ENCODE measurements around the gene CACNA2D4. TPM values are rescaled to one million over a fixed set of nuclear protein-coding genes. Genes with fewer than 3 reads are reported as not detected.
A peak's percentile ranks its signal among the peaks of the same experiment; 100 is the strongest.

The CACNA2D4 gene
- total RNA-seq, 1 donor from 2014 or later, result 0.30 TPM

DNA sequence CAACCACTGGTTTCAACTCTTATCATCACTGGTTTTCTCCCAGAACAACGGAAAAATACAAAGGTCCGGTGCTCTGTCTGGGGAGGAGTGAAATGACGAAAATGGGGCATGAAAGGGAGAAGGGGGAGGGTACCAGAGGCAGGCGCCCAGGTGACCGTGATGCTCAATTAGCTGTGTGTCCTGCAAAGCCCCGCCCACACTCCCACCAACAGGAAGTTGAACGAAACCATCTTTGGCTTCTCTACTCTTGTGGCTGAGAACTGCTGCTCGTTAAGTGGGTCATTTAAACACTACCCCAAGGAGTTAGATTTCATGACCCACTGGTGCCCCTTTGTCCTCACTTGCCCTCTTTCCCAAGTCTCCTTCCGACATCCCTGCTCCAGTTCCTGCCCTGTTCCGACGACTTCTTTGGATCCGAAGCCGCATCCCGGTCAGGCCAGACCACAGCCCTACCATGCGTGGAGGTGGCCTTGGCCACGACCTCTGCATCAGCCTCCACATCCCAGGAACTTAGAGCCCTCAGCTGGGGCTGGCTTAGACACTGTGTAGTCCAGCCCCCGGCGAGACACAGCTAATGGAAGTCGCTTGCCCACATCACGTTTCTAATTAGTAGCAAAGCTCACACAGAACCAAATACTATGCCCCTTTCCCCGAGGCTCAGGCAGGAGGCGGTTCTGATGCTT, 109.5 kb downstream of the CACNA2D4 start:
- DNase-seq (ENCODE audit: low spot score), result peak; percentile 71
- no peaks in the 10 kb centered on the region for H3K9me3 Mint-ChIP-seq (ENCODE audit: low read depth)
- H3K4me3 Mint-ChIP-seq (ENCODE audit: unreplicated experiment), result no peak overlapping the region
- H3K27ac Mint-ChIP-seq (ENCODE audit: unreplicated experiment), result no peak overlapping the region
- no peaks in the 10 kb centered on the region for H3K36me3 Mint-ChIP-seq (ENCODE audit: low read depth)
- TF ChIP-seq, protein P1, sequence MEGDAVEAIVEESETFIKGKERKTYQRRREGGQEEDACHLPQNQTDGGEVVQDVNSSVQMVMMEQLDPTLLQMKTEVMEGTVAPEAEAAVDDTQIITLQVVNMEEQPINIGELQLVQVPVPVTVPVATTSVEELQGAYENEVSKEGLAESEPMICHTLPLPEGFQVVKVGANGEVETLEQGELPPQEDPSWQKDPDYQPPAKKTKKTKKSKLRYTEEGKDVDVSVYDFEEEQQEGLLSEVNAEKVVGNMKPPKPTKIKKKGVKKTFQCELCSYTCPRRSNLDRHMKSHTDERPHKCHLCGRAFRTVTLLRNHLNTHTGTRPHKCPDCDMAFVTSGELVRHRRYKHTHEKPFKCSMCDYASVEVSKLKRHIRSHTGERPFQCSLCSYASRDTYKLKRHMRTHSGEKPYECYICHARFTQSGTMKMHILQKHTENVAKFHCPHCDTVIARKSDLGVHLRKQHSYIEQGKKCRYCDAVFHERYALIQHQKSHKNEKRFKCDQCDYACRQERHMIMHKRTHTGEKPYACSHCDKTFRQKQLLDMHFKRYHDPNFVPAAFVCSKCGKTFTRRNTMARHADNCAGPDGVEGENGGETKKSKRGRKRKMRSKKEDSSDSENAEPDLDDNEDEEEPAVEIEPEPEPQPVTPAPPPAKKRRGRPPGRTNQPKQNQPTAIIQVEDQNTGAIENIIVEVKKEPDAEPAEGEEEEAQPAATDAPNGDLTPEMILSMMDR (IDR thresholded peaks at IDR 0.05), result no peak
- peaks cover 2% of the 10 kb centered on the region for H3K27me3 Mint-ChIP-seq (ENCODE audit: low read depth)
- peaks cover 40% of the 10 kb centered on the region for H3K4me1 Mint-ChIP-seq (ENCODE audit: low read depth)

DNA sequence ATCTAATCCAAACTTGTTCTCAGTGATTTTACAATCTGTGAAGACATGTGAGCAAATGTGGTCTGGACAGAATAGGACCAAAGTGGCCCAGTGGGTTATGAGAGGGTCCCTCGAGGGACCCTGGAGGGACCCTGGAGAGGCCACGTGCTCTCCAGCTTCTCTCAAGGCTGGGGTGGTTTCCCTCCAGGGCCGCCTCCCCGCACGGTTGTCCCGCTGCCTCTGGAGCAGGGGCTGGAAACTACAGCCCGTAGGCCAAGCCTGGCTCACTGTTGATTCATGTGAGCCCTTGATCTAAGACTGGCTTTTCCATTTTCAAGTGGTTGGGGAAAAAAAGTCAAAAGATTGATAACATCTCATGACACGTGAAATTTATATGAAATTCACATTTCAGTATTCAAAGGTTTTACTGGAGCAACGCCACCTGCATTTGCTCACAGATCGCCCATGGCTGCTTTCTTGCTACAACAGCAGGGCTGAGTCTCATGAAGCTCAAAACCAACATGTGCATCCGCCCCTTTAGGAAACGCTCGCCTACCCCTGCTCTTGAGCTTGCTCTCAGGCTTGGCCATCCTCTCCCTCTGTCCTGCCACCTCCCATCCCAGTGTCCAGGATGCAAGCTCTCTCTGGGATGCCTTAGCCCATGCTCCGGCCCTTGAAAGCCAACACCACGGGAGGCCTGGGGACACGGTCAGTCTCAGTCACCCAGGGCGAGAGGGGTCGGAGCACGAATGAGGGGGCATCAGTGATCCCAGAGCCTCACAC, 110.2 kb downstream of the CACNA2D4 start:
- no peaks in the 10 kb centered on the region for H3K27me3 Mint-ChIP-seq (ENCODE audit: low read depth)
- H3K4me1 Mint-ChIP-seq (ENCODE audit: low read depth), result peaks cover 40% of the 10 kb centered on the region
- H3K36me3 Mint-ChIP-seq (ENCODE audit: low read depth), result no peaks in the 10 kb centered on the region
- TF ChIP-seq, protein P1 (IDR thresholded peaks at IDR 0.05), result no peak
- H3K27ac Mint-ChIP-seq (ENCODE audit: unreplicated experiment), result no peak overlapping the region
- H3K4me3 Mint-ChIP-seq (ENCODE audit: unreplicated experiment), result no peak overlapping the region
- H3K9me3 Mint-ChIP-seq (ENCODE audit: low read depth), result no peaks in the 10 kb centered on the region
- DNase-seq (ENCODE audit: low spot score), result peak; percentile 81

DNA sequence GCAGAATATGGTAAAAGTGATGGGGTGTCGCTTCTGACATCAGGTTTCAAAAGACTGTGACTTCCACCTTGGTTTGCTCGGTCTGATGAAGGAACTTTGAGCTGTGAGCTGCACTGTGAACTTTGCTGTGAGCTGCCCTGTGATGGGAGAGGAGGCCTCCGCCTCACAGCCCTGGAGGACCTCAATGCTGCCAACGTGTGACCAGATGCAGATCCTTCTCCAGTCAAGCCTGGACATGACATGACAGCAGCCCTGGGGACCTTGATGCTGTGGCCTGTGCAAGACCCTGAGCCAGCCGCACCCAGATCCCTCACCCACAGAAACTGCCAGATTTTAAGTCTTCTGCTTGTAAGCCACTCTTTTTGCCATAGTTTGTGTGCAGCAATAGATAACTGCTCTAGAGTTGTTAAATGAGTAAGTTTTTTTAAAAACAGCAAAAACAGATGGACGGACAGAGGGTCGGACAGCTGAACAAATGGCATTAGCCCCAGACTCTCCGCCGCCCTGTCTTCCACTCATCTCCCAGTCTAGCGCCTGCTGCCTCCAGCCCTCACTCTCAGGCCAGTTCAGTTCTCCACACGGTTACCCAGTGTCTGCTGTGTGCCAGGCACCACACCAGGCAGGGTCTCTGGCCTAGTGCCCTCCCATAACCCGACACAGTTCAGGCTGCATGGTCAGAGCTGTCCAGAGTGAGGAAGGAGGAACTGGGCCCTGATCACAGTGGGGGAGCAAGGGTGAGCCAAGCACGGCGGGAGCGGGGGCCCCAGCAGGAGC, 111.2 kb downstream of the CACNA2D4 start:
- TF ChIP-seq, protein P1 (IDR thresholded peaks at IDR 0.05), result no peak
- peaks cover 33% of the 10 kb centered on the region for H3K4me1 Mint-ChIP-seq (ENCODE audit: low read depth)
- no peaks in the 10 kb centered on the region for H3K27me3 Mint-ChIP-seq (ENCODE audit: low read depth)
- no peaks in the 10 kb centered on the region for H3K36me3 Mint-ChIP-seq (ENCODE audit: low read depth)
- peak; percentile 59 for DNase-seq (ENCODE audit: low spot score)
- H3K27ac Mint-ChIP-seq (ENCODE audit: unreplicated experiment), result no peak overlapping the region
- H3K9me3 Mint-ChIP-seq (ENCODE audit: low read depth), result no peaks in the 10 kb centered on the region
- H3K4me3 Mint-ChIP-seq (ENCODE audit: unreplicated experiment), result no peak overlapping the region

DNA sequence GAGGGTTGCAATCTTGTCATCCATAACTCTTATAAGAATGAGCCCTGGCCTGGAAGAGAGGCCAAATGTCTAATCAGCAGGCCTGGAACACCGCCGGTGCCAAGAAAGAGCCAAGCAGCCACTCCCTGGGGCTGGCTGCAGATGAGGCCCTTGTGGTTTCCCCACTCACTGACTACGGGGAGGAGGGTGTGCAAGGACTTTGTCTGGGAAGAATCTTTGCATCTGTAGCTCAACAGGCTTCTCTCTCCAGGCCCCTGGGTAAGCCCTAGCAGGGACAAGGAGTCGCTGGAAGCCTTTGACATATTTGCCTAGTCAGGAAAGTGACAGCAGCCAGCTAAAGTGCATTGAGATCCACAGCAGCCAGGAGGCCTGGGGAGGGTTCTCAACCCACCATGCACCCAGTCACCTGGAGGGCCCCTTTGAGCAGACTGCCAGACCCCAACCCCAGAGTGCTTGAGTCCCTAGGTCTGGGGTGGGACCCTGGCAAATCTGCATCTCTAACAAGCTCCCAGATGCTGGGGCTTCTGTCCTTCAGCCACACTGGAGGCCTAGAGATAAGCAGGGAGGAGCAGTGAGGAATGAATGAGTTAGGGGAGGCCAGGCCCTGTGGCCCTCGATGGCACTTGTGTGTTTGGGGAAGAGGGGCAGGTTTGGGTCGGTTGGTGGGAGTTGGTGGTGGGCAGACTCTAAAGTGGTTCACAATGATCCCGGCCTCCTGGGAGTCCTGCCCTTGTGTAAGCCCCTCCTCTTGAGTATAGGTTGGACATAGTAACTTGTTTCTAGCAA, 112.0 kb downstream of the CACNA2D4 start:
- H3K9me3 Mint-ChIP-seq (ENCODE audit: low read depth), result no peaks in the 10 kb centered on the region
- TF ChIP-seq, protein P1 (IDR thresholded peaks at IDR 0.05), result no peak
- H3K27me3 Mint-ChIP-seq (ENCODE audit: low read depth), result no peaks in the 10 kb centered on the region
- peaks cover 33% of the 10 kb centered on the region for H3K4me1 Mint-ChIP-seq (ENCODE audit: low read depth)
- DNase-seq (ENCODE audit: low spot score), result peak; percentile 72
- no peaks in the 10 kb centered on the region for H3K36me3 Mint-ChIP-seq (ENCODE audit: low read depth)
- H3K4me3 Mint-ChIP-seq (ENCODE audit: unreplicated experiment), result no peak overlapping the region
- no peak overlapping the region for H3K27ac Mint-ChIP-seq (ENCODE audit: unreplicated experiment)
